COLO829 (cell line): Measurements from ENCODE around the gene USP7.

Experiments
- DNase-seq: peaks from one replicate; pipeline ENCODE4 v3.0.0; 2012; ENCODE audit warnings: low spot score

The USP7 gene

DNA sequence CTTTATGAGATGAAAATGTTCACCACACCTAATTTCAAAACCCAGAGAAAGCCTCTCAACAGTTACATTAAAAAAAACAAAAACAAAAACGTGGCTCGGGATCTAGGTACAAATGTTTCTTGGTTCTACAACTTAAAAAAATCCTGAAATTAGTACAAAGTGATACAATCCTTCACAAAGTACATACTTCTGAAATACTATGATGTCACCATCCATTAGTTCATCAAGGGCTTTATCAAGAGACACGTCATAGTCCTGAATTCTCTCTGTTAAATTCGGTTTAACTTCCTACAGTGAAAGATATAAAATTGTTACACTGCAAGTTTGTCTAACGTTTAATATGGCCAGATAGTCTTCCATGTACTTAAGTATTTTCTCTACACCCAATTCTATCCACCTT, 63.4 kb downstream of the USP7 start:
- DNase-seq, result no peak

DNA sequence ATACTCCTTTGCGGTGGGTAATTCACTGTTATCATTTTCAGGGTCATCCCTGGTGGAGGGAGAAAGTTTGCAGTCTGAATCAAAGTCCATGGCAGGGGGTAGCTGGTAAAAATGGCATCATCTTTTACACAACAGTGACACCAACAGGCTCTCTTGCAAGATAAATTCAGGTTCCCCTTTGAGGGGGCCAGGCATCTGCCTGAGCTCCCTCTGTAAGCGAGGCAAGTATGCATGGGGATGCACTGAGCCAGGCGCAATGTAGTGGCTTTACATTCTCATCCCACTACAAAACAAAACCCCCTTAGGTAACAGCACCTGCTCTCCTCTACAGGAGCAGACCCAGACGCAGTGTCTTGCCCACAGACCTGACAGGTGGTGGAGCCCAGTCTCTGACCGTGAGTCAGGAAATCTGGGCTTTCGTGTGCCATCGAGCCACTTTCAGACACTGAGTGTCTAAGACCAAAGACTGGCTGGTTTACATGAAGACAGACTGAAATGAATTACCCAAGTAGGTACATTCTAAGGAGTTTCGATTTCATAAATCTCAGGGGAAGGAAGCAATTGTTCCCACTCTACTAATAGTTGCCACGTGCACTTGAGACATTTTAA, 63.9 kb downstream of the USP7 start:
- no peak for DNase-seq

DNA sequence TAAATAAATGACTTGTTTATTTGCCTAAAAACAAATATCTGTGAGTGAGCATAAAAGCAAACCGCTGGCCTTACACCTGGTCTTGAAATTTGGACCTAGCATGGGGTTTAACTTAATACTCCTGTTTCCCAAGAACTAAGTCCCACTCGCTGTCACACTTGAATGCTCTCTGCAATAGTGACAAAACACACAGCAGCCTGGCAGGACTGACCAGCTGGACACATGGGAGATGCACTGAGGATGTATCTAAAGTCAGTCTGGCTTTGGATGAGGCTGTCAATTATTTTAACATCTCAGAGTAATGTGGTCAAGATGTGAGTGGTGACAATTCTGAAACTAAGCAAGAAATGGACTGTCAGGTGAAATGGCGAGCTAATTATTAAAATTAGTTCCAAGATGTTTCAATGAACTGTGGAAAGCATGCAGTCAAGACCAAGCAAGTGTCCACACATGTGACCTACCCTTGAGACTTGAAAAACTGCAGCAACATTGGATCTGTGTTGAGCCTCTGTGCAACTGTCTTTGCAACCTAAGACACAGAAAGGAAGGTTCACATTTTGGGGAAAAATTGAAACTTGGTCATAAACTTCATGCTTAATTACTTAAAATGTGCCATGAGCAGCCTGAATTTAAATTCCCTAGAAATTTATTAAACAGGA, 64.9 kb downstream of the USP7 start:
- DNase-seq, result no peak

DNA sequence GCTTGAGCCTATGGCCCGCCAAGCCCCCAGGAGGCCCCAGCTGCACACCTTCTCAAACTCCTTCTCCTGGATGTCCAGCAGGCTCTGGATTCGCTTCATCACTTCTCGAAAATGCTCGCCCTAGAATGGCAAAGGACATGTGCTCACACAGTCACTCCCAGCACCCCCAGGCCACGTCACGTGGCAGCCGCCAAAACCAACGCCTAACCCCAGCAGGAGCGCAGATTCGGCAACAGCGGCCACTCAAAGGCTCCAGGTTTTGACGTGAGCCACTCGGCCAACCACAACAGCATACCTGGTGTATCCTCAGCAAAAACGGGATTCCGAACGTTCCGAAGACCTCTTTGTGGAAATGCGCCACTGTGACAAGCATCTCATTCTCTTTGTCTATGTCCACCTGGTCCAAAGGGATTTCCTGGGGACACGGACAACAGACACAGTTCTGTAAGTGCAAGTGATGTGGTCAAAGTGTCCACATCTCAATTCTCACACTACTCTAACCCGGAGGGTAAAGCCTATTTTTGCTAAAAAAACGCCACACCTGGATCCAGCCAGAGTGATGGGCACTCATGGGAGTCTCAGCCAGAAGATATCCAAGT, 68.9 kb downstream of the USP7 start:
- DNase-seq, result no peak

DNA sequence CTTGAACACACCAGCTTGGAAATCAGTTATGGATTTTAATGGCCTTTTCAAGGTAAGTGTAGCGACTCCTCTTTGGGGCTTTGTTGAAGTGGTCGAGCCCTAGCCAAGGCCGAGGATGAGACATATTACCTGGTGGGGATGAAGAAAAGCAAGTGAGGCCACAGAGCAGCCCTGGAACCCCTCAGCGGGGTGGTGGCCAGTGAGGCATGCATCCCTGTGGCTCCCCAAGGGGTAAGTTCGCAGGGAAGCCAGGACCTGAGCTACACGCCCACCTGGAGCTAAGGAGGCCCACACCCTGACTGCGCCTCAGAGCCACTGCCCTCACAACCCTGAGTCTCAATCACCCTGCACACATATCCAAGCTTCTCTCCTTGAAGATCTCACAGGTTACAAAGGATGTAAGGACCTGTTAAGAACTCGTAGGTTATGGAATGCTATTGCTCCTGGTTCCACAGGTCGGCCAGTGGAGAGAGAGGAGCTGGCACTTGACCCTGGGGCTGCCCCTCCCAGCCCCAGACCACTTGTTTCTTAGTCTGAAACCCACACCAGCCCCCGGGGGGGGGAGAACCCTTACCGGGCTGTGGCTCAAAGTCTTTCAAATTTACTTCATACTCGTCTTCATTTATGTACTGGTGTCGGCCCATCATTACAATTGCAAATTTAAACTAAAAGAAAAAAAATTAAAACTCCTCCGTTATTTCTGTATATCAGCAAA, 69.6 kb downstream of the USP7 start:
- no peak for DNase-seq

DNA sequence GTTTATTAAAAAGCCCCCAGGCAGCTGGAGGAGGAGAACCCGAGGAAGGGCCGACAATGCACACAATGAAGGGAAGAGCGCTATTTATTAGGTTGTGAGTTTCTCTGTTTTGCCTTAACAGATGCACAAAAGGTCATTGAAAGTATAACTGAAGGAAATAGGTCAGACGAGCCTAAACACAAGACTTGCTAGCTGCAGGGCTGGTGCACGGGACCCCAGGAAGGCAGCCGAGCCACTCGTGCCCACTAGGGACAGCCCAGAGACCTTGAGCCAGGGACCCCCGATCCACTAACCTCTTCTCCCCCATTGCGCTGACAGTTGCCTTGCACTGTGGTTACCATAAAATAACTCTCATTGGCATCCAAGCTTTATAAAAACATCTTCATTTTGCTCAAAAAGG, 70.3 kb downstream of the USP7 start:
- DNase-seq, result no peak

DNA sequence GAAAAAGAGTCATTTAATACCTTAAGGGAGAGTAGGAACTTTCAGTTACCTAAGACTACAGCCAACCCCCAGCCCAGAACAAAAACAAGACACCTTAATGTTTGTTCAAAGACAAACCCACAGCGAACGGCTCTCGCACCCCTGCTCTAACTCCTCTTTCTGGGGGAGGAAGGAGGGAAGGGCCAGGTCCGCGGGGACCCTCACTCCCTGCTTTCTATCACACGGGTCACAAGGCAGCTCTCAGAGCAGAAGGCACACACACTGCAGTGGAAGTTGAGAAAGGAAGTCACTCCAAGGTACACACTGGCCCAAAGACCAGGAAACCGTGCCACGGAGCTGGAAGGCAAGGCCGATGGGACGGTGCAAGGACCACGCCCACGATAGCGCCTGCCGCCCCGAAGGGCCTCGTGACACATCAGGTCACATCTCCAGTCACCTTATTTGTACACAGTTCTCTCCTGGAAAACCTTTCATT, 71.6 kb downstream of the USP7 start:
- DNase-seq, result no peak

DNA sequence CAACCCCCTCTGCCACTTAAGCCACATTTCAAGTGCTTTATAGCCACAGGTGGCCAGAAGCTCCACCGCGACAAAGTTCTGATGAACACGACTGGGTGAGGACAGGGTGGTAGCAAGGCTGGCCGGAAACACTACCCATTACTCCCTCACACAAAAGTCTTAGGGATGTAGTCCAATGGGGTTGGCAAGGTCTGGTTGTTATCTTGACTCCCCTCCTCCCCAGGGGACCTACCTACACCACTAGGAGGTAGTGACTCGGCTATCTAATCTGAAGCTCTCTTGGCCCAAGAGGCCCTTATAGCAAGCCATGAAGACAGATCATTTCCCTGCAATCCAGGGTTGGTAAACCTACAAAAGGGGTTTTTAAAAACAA, 73.2 kb downstream of the USP7 start:
- no peak for DNase-seq

DNA sequence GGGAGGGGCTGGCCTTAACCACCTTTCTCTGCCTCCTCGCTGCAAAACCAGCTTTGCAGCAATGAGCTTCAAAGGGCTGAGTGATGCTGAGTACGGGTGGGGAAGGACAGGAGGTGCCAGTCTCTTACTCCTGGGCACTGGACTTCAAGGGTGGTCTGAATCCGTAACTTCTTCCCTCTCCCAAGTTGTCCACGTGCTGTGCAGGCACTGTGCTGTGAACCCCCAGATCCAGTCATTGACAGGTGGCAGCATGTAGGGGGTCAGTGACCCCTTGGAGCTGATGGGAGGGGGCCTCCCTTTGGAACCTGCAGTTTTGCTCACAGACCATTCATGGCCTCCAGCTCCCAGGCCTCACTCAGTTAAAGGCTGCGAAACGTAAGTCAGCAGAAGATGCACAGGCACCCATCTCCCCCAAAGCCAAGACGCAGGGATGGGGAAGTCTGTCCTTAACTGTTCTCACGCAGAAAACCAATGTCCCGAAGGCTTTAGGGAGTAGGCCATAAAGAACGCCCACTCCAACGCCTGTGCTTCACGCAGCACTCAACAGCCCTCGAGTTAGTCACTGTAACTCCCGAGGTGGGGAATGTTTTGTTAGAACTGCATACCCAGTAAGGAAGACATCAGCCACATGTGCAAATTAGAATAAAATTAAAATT, 73.7 kb downstream of the USP7 start:
- no peak for DNase-seq

DNA sequence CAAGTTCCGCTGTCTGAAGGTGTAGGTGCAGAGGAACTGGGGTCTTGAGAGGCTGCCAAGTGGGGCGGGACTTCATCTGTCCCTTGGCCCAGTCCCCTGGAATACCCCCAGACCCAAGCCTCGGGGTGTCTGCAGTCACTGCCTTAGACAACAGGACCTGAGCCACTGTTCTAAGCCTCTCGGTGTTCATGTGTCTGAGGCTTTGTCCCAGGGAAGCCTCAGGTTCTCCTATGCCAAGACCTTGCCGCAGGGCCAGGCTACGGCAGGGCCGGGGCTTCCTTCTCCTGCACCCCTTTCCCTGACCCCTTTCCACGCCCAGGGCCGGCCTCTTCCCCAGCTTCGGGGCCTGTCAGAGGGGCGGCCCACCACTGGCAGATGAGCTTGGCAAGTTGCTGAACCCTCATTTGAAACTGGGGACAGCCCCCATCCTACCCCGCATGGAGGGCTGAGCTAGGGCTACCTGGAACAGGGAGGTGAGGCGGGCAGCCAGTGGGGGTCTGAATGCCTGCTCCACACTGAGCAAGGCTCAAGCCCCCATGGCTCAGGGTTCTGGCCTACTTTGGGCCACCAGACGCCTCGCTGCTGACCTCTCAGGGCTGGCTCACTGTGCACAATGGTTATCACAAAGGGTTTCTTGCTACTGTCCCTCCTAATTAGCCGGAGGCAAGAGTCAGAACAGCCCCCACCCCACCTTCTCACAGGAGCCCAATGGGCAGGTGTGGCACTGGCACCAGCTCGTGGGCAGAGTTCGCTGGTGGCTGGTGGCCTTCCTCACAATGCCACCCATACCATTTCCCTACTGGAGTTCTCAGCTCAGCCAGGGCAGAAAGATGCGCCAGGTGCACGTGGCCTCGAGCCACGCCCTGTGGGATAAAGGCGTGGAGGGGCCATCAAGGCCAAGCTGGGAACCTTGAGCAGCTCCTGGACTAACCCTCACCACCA, 74.5 kb downstream of the USP7 start:
- DNase-seq, result no peak

DNA sequence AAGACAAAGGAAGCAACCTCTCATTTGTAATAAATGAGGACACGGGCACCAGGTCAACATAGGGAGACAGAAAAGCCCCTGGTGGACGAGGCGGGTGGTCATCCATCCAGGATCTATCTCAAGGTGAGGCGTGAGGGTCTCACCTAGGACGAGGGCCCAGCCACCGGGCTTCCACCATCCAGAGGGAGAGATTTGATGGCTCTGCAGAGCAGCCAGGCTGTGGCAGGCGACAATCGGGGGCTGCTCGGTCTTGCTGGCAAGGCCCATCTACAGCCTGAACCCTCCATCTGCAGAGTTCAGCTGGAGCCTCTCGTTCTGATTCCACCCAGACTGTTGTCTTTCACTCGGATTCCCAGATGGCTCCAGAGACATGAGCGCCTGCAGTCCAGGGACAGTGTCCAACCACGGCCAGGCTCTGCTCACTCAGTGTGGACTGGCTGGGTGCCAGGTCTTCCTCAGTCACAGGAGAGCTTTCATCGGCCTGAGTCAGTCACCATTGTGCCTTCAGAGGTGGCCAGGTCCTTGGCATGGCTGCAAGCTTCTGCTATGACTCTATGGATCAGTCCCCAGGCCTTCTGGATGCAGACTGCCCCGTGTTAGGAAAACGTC, 75.7 kb downstream of the USP7 start:
- no peak for DNase-seq

DNA sequence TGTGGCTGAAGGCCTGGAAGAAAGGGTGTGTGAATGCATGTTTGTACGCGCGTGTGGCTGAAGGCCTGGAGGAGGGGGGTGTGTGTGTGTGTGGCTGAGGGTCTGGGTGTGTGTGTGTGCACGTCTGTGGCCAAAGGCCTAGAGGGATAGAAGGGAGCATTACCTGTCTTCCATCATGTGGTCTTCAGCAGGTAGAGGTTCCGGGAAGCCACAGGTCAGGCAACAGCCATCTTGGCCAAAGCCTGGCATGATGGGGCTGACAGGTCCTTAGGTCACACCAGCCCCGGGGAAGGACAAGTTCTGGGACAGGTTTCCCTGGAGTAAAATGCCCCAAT, 76.3 kb downstream of the USP7 start:
- no peak for DNase-seq

DNA sequence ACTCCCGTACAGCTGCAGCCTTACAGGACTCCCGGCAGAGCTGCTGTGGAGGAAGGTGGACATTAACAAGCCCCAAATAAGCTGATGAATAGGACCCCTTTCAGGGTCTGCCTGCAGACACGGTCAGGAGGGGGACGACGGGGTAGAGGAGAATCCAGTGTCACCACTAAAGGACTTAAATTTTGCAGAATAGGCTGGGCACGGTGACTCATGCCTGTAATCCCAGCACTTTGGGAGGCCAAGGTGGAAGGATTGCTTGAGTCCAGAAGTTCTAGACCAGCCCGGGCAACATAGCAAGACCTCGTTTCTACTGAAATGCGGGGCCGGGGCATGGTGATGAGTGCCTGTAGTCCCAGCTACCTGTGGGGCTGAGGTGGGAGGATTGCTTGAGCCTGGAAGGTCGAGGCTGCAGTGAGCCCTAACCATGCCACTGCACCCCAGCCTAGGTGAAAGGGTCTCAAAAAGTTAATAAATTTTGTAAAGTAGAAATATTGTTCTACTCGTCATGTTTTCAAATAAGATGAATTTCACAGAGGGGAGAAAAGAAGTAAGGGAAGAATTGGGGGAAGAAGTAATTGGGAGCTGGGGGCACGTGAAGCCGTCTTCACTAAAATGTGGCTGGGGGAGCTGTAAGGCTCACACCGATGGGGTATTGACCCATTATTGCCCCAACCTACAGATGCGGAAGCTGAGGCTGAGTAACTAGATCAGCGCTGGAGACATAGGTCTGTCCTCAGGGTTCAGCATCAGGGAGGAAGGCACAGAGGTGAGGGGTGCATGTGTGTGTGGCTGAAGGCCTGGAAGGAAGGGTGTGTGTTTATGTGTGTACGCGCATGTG, 76.9 kb downstream of the USP7 start:
- no peak for DNase-seq

DNA sequence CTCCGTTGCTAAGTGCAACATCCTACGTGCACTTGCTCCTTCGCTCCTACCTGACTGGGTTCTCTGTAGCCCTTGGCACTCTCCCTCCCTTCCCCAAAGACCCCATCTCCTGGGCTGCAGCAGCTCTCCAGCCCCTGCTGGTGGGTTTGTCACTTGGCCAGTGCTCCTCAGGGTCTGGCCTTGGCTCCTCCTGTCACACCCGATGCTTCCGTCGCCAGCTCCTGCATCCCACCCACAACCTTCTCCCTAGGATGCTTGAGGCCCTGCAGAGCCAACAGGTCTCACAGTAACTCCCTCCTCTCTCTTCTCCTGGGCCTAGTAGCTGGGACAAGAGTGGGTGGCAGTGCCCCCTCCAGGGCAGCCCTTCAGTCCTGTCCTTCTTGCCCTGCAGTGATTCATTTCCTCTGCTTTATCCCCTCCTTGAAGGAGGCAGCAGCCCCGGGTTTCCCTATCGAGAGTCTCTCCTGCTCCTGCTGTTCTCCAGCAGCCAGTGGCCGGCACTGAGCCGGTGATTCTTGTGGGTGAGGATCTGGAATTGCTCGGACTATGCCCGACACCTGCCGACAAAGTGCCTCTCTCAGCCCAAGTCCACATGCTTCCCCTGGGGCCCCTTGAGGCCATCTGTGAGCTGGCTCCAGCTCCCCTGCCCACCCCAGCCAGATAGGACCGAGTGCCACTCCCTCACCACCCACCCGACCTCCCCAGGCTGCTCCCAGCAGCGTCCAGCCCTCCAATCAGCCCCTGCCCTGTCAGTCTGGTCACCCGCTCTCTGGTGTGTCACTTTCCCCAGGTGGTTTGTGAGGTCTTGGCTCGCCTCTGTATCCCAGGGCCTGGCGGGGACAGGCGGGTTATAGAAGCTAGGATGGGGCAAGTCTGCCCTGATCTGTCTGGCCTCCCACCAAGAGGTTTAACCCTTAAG, 77.8 kb downstream of the USP7 start:
- DNase-seq, result no peak

DNA sequence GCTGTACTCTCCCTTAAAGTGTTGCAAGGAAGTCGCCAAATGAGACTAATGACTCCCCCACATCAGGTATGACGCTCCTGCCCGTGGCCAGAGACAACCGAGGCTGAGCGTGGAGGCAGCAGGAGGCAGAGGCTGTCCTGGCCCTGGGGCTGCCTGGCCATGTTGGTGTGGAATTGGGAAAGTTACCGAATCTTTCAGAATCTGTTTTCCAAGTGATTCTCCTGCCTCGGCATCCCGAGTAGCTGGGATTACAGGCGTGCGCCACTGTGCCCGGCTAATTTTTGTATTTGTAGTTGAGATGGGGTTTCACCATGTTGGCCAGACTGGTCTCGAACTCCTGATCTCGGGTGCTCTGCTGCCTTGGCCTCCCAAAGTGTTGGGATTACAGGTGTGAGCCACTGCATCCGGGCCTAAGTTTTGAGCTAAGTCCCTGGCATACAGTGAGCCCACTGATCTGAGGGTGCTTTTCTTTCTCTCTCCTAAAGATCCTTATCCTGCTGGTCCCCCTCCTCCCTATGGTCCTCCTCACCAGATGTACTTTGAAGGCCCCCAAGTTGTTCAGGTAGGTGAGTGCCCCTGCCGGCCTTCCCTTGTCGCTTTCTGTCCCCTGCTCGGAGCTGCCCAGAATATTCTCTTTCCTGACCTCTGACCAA, 80.9 kb downstream of the USP7 start:
- no peak for DNase-seq

DNA sequence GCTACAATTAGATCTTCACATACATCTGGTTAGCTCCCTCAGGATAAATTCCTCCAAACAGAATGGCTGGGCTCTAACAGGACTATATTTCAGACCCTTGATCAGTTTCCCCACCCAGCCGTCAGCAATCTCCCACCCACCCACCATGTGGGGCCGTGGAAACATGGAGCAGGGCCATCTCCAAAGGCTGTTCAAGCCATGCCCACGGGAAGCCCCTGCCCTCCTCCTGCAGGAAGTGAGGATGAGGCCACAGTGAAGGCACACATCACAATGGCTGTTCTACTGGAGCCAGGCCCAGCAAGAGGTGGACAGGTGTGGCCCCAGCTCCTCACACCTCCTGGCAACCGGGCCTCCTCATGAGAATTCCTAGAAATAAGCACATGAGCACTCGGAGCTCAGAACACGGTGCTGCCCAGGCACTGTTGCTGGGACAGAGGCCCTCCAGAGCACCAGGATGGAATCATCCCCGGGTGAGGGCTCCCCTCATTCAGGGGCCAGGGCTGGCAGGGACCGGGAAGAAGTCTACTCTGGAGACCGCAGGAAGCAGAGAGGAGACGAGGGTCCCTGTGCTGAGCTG, 81.6 kb downstream of the USP7 start, which contains the start of gene LITAFD:
Gene LITAFD, plus strand, starts transcription at position 311 of the 577 bp plus-strand sequence. CDS start 2,005 bp downstream, outside the sequence.
- no peak for DNase-seq

DNA sequence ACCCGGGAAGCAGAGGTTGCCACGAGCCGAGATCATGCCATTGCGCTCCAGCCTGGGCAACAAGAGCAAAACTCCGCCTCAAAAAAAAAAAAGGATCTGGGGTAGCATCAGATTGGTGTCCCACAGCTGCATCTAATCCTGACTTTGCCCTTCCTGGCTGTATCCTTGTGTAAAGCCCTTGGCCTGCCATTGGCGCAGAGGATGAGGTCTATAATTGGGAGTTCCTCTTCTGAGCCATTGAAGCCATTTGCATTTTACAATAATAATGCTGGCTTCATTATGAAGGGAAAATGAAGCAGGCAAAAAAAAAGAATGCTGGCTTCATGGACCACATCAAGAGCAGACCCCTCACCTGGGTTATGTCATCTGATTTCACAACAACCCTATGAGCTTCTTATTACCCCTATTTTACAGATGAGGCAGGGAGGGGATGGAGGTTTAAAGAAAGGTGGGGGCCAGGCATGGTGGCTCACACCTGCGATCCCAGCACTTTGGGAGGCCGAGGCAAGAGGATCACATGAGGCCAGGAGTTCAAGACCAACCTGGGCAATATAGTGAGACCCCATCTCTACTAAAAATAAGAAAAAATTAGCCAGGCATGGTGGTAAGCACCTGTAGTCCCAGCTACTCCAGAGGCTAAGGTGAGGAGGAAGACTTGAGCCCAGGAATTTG, 82.7 kb downstream of the USP7 start:
- DNase-seq, result no peak

DNA sequence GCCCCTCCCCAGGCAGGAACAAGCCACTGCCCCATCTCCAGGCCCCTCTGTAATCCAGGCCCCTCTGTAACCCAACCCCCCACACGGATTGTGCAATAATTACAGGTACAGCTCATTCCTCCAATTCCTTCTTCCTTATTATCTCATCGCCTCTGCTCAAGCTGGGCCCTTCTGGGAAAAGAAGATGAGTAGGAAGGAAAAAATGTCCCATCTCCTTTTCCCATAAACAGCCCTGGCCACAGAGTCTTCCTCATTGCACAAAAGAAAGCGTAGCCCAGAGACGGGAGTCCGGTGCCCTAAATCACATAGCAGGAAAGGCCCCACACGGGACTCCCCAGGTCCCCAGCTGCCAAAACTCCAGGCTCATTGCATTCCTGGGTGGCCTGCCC, 85.2 kb downstream of the USP7 start:
- DNase-seq, result no peak
